HG03064 (cell line): ENCODE results near the gene INO80C.

Experiments
- ATAC-seq: cut with Tn5 transposase; IDR thresholded peaks from one replicate; pipeline ENCODE4 v1.9.1; 2021; ENCODE audit warnings: low read depth; ENCODE audit not compliant: unreplicated experiment

Gene INO80C, protein sequence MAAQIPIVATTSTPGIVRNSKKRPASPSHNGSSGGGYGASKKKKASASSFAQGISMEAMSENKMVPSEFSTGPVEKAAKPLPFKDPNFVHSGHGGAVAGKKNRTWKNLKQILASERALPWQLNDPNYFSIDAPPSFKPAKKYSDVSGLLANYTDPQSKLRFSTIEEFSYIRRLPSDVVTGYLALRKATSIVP

GRCh38 chr18:35497370-35498197 is at the start of gene INO80C:
TSS of gene INO80C (minus strand) at chr18:35497960. CDS start at chr18:35497874, 86 bp downstream.
- ATAC-seq = peak; percentile 94

- ATAC-seq = no peak
These were observed 49.3 kb upstream of the INO80C start for GRCh38 chr18:35547008-35547605.

- ATAC-seq = no peak
These were observed 44.6 kb upstream of the INO80C start for GRCh38 chr18:35542356-35542755.

DNA sequence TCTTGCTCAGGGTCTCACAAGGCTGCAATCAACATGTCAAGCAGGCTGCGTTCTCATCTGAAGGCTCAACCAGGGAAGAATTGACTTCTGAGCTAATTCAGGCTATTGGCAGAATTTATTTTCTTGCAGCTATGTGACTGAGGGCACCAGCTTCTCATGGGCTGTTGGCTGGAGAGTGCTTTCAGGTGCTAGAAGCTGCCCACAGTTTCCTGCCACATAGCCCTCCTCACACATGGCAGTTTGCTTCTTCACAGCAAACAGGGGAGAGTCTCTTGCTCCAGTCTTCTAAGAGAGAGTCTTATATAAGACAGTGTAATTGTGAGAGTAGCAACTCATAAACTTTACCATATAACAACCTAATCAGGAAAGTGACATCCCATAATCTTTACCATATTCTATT is 37.5 kb upstream of the INO80C start:
- no peak for ATAC-seq

DNA sequence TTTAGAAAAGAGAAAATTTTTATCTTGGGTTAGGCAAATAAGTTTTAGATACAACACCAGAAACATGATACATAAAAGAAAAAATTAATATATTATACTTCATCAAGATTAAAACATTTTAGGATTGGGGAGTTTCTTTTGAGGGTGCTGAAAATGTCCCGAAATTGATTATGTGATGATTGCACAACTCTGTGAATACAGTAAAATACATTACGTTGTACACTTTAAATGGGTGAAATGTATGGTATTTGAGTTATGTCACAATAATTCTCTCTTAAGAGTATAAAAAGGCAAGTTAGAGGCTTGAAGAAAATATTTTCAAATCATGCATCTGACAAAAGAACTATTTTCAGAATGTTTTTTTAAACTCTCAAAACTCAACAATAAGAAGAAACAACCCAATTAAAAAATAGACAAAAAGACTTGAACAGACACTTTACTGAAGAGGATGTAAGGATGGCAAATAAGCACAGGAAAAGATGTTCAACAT is 36.2 kb upstream of the INO80C start:
- ATAC-seq = no peak

- ATAC-seq = no peak
These were observed 31.1 kb upstream of the INO80C start for GRCh38 chr18:35528749-35529274.

- no peak for ATAC-seq
These were observed 28.8 kb upstream of the INO80C start for GRCh38 chr18:35526495-35527059.

DNA sequence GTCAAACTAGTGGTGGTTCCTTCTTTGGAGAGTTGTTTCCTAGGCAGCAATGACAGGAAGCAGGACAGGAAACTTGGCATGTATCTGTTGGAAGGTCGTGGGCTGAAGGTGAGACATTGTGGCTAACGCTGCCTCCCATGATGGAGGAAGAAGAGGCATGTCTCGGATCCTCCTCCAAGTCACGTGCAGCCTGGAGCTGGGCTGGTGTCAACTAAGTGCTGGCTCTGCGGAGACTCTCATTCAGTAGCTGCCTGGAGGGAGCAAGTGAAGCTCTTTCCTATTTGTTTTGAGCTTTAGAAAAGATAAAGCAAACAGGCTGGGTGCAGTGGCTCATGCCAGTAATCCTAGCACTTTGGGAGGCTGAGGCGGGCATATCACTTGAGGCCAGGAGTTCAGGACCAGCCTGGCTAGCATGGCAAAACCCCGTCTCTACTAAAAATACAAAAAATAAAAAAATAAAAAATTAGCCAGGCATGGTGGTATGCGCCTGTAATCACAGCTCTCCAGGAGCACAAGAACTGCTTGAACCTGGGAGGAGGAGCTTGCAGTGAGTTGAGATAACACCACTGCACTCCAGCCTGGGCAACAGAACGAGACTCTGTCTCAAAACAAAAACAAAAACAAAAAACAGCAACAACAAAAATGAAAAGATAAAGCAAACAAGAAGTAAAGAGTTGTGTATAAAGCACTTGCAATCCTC is 28.2 kb upstream of the INO80C start:
- ATAC-seq = no peak

DNA sequence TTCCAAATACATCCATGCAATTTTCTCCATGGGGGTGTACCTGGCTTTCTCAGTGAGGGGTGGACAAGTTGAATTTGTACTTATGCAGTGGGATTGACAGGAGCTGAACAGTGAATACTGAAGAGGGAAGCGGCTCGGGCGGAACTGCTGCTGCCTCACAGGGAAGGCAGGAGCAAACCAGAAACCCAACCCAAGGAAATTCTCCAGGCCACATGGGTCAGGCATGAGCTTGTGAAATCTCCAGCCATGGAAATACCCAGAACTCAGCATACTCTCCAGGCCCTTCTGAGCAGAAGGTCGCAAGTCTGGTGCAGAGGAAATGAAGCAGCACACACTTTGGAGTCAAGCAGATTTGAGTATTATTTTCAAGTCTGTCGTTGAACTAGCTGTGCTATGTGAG is 26.5 kb upstream of the INO80C start:
- ATAC-seq = no peak

- ATAC-seq = no peak
These were observed 24.6 kb upstream of the INO80C start for GRCh38 chr18:35522130-35522959.

DNA sequence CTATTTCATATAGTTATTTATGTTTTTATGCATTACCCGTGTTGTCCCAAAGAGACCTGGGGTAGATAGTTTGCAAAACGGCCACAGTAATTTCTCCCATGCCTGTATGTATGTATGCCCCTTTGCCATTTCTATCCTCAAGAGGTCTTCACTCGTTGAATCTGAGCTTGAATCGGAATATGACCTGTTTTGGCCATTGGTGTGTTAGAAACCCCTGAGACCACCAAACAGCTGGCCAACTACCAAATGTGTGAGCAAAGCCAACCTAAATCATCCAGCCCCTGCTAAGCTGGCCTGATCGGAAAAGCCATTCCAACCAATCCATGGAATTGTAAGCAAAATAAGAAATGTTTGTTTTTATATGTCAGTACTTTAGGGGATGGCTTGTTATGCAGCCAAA is 23.4 kb upstream of the INO80C start:
- ATAC-seq = no peak

GRCh38 chr18:35519148-35519899 is 21.6 kb upstream of the INO80C start:
- ATAC-seq = no peak

- no peak for ATAC-seq
These were observed 20.0 kb upstream of the INO80C start for GRCh38 chr18:35517715-35518114.

GRCh38 chr18:35516789-35517188 is 19.0 kb upstream of the INO80C start:
- no peak for ATAC-seq

GRCh38 chr18:35516351-35516750 is 18.6 kb upstream of the INO80C start:
- no peak for ATAC-seq

DNA sequence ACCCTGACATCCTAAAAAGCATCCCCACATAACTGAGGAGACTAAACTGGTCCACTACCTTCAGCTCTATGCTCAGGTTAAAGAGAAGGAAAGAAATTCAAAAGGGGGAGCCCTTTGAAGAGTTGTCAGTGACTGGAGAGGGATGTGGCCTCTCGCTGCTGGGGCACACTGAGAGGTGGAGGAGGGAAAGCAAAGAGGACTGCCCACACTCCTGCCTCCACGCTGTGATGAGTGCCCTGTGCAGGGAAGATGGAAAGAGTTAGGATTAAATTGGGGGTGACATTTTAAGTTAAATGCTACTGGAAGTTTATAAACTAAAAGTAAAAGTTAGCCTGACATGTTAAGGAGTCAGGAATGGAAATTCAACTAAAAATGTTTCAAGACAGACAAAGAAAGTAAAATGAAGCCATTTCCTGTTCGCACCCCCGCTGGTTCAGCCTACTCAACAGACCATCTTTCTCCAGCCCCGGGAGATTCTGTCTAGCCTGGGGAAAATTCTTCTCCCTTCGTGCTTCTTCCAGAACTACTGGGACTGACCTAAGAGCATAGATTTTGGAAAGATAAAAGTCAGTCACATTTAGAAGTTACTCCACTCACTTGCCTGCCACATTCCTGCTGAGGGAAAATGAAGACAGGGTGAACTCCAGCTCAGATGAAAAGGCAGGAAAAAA is 17.8 kb upstream of the INO80C start:
- ATAC-seq = no peak

GRCh38 chr18:35514752-35515459 is 17.1 kb upstream of the INO80C start:
- ATAC-seq = no peak

GRCh38 chr18:35514283-35514682 is 16.5 kb upstream of the INO80C start:
- no peak for ATAC-seq
